Mucosa of stomach (tissue), 1 donor: ENCODE results near the gene BMP2K.

Experiments
- H3K27me3 ChIP-seq: one replicate; pipeline ENCODE4 v1.7.0; 2013; ENCODE audit warnings: mild to moderate bottlenecking, low read length; ENCODE audit not compliant: control insufficient read depth, insufficient read depth
- H3K36me3 ChIP-seq: one replicate; pipeline ENCODE4 v1.7.0; 2013; ENCODE audit warnings: low read length; ENCODE audit not compliant: control insufficient read depth, insufficient read depth
- H3K4me1 ChIP-seq: one replicate; pipeline ENCODE4 v1.7.0; 2013; ENCODE audit warnings: mild to moderate bottlenecking, low read length; ENCODE audit not compliant: control insufficient read depth, insufficient read depth
- H3K4me3 ChIP-seq: one replicate; pipeline ENCODE4 v1.7.0; 2013; ENCODE audit warnings: low read length
- H3K9ac ChIP-seq: one replicate; pipeline ENCODE4 v1.7.0; 2013; ENCODE audit warnings: mild to moderate bottlenecking, low read length, moderate library complexity
- H3K9me3 ChIP-seq: one replicate; pipeline ENCODE4 v1.7.0; 2013; ENCODE audit warnings: mild to moderate bottlenecking, low read length, moderate library complexity; ENCODE audit not compliant: control insufficient read depth
- donor health status: Pancreatic carcinoma.

The BMP2K gene

GRCh38 chr4:78953769-78954666 lies 177.9 kb downstream of the BMP2K start:
- no peaks in the 10 kb centered on the region for H3K4me1 ChIP-seq
- no peaks in the 10 kb centered on the region for H3K9me3 ChIP-seq
- H3K4me3 ChIP-seq, result no peak overlapping the region
- H3K27me3 ChIP-seq, result peaks cover 14% of the 10 kb centered on the region
- H3K36me3 ChIP-seq, result no peaks in the 10 kb centered on the region
- no peak overlapping the region for H3K9ac ChIP-seq

GRCh38 chr4:78956975-78957374 lies 180.8 kb downstream of the BMP2K start:
- Histone ChIP-seq H3K9me3 (no peaks in the 10 kb centered on the region), H3K9ac (no peak overlapping the region), H3K4me3 (no peak overlapping the region), H3K36me3 (no peaks in the 10 kb centered on the region), H3K4me1 (no peaks in the 10 kb centered on the region), H3K27me3 (peaks cover 14% of the 10 kb centered on the region)

- Histone ChIP-seq H3K9ac (no peak overlapping the region), H3K27me3 (no peaks in the 10 kb centered on the region), H3K36me3 (no peaks in the 10 kb centered on the region), H3K4me3 (no peak overlapping the region), H3K9me3 (no peaks in the 10 kb centered on the region), H3K4me1 (no peaks in the 10 kb centered on the region)
These were observed 184.8 kb downstream of the BMP2K start for GRCh38 chr4:78960926-78961325.
